Breast epithelium (tissue), 3 donors: ENCODE measurements around the gene FOXI1.

ENCODE experiments used
- POLR2A ChIP-seq: fragments of 450-650 bp; IDR thresholded peaks from one replicate; pipeline ENCODE4 v1.6.1; 2016; ENCODE audit warnings: antibody characterized with exemption, mild to moderate bottlenecking, moderate library complexity
- POLR2AphosphoS5 ChIP-seq, 3 donors: sonication (generic); formaldehyde crosslinking; IDR thresholded peaks; one replicate each; pipeline ENCODE4 v1.6.1; 2017; ENCODE audit warnings: antibody characterized with exemption in 3 of 3
- TF ChIP-seq, protein P1 (sequence below), 3 donors: fragments of 450-650 bp; IDR thresholded peaks; one replicate each; pipeline ENCODE4 v1.5.1; 2016 to 2017; ENCODE audit warnings: antibody characterized with exemption in 3 of 3, mild to moderate bottlenecking in 3 of 3, moderate library complexity in 3 of 3

DNA sequence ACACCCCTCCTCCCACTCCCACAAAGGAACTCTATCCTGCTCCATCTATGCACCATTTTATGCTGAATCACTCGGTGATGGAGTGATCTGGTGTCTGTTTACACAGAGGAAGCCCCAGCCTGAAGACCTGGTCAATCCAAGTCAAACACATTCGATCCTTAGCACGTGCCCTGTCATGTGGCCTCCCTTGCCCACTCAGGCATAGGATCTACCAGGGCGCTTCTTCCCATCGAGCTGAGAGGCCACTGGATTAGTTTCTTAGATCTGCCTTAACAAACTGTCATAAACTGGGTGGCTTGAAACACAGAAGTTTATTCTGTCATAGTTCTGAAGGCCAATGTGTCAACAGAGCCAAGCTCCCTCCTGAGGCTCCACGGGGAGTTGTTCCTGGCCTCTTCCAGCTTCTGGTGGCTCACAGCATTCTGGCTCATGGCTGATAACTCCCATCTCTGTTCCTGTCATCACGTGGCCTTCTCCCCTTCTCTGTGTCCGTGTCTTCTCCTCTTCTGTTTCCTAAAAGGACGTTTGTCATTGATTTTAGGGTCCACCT is 34.2 kb downstream of the FOXI1 start:
- TF ChIP-seq POLR2A = no peak
- TF ChIP-seq, protein P1, sequence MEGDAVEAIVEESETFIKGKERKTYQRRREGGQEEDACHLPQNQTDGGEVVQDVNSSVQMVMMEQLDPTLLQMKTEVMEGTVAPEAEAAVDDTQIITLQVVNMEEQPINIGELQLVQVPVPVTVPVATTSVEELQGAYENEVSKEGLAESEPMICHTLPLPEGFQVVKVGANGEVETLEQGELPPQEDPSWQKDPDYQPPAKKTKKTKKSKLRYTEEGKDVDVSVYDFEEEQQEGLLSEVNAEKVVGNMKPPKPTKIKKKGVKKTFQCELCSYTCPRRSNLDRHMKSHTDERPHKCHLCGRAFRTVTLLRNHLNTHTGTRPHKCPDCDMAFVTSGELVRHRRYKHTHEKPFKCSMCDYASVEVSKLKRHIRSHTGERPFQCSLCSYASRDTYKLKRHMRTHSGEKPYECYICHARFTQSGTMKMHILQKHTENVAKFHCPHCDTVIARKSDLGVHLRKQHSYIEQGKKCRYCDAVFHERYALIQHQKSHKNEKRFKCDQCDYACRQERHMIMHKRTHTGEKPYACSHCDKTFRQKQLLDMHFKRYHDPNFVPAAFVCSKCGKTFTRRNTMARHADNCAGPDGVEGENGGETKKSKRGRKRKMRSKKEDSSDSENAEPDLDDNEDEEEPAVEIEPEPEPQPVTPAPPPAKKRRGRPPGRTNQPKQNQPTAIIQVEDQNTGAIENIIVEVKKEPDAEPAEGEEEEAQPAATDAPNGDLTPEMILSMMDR (IDR thresholded peaks at IDR 0.05) = no peak
- no peak for TF ChIP-seq POLR2AphosphoS5 (IDR thresholded peaks at IDR 0.05)
